Measurements from ENCODE around the gene ACSL1.

ACSL1 gene

DNA sequence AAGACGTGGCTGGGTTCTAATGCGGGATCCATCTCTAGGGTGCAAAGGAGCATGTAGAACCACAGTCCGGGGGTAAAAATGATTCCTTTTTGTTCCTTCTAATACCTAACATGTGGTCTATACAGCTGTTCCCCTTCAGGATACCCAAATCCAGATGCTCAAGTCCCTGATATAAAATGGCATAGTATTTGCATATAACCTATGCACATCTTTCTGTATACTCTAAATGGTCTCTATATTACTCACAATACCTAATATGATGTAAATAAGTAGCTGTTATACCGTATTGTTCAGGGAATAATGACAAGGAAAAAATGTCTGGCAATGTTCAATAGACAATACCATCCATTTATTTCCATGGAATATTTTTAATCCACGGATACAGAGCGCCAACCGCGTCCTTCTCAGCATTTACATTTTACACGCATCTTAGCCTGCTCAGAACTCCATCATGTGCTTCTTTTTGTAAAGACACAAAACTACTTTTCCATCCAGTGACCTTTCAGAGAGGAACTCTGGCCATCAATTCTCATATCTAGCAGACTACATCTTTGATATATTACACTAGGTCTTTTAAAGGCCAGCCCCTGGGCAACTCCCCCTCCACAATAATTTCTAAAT is 31.9 kb downstream of the ACSL1 start:
- TF ChIP-seq, protein P1, sequence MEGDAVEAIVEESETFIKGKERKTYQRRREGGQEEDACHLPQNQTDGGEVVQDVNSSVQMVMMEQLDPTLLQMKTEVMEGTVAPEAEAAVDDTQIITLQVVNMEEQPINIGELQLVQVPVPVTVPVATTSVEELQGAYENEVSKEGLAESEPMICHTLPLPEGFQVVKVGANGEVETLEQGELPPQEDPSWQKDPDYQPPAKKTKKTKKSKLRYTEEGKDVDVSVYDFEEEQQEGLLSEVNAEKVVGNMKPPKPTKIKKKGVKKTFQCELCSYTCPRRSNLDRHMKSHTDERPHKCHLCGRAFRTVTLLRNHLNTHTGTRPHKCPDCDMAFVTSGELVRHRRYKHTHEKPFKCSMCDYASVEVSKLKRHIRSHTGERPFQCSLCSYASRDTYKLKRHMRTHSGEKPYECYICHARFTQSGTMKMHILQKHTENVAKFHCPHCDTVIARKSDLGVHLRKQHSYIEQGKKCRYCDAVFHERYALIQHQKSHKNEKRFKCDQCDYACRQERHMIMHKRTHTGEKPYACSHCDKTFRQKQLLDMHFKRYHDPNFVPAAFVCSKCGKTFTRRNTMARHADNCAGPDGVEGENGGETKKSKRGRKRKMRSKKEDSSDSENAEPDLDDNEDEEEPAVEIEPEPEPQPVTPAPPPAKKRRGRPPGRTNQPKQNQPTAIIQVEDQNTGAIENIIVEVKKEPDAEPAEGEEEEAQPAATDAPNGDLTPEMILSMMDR (IDR thresholded peaks at IDR 0.05; ENCODE audit: low read depth, low read length): no peak

DNA sequence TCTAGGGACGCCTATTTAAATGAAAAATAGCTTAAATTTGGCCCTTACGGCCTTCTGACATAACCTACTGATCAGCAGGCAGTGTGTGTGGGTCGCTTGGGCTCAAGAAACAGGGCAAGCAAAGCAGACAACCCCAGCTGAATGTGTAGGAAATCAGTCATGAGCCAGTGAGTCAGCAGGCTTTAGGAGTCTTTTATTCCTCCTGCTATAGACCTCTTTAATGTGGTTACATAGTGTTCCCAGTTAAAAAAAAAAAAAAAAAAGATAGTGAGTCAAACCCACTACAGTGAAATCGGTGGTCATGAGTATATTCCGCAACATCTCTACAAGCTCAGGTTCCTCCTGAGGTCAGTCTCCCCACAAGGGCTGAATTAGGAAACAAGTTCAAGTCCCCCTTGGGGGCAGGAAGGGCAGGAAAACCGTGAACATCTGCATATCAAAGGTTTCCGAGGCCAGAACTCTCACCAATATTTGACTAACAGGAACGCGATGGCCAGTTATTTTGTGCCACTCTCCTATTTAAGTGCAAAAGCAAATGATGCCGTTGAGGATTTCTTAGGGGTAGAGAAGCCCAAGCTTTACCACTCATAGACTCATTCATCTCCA is 32.7 kb downstream of the ACSL1 start:
- H3K9me3 ChIP-seq (ENCODE audit: severe bottlenecking): no peaks in the 10 kb centered on the region
- TF ChIP-seq, protein P1 (IDR thresholded peaks at IDR 0.05; ENCODE audit: low read depth, low read length): no peak
- H3K27ac ChIP-seq: no peak overlapping the region
- DNase-seq: no peak
- no peak overlapping the region for H3K4me3 ChIP-seq (ENCODE audit: low read depth, low read length)
- no peaks in the 10 kb centered on the region for H3K27me3 ChIP-seq (ENCODE audit: insufficient read depth, low read depth, severe bottlenecking)
- peaks cover 2% of the 10 kb centered on the region; the same call in 1 of the 2 replicates for H3K36me3 ChIP-seq

More for the DNA sequence above, 31.9 kb downstream of the ACSL1 start:
- Histone ChIP-seq H3K27ac (no peak overlapping the region), H3K27me3 (ENCODE audit: insufficient read depth, low read depth, severe bottlenecking) (no peaks in the 10 kb centered on the region), H3K4me3 (ENCODE audit: low read depth, low read length) (no peak overlapping the region), H3K9me3 (ENCODE audit: severe bottlenecking) (no peaks in the 10 kb centered on the region), H3K36me3 (peaks cover 3% of the 10 kb centered on the region)
- no peak for DNase-seq

DNA sequence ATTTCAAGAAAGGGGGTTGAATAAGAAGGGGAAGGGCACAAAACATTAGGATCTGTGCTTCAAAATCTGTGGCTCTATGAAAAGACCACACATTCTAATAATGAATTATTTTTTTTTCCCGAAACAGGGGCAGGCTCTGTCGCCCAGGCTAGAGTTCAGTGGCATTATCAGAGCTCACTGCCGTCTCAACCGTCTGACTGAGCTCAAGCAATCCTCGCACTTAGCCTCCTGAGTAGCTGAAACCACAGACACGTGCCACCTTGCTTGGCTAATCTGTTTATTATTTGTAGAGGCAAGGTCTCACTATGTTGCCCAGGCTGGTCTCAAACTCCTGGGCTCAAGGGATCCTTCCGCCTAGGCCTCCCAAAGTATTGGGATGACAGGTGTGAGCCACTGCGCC is 33.4 kb downstream of the ACSL1 start:
- DNase-seq: no peak
- Histone ChIP-seq H3K27me3 (ENCODE audit: insufficient read depth, low read depth, severe bottlenecking) (no peaks in the 10 kb centered on the region), H3K36me3 (peaks cover 8% of the 10 kb centered on the region), H3K4me3 (ENCODE audit: low read depth, low read length) (no peak overlapping the region), H3K9me3 (ENCODE audit: severe bottlenecking) (no peaks in the 10 kb centered on the region), H3K27ac (no peak overlapping the region)
- TF ChIP-seq, protein P1 (IDR thresholded peaks at IDR 0.05; ENCODE audit: low read depth, low read length): no peak

DNA sequence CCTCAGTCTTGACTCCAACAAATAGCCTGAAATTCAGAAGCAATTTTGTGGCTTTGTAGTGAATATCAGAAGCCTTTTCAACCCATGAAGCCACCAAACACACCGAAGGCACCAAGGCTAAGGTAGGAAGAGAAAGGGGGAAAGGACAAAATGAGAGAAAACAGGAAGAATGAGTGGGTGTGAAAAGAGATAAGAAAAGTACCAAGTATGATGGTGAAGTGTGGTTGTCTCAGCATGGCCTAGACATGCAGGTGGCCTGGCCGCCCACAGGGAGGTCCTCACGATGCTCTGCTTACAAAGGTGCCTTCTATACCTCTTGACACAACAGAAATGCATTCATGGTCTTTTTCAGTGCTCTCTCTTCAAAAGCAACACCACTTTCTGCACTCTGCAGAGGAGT is 34.9 kb downstream of the ACSL1 start:
- no peak for DNase-seq

DNA sequence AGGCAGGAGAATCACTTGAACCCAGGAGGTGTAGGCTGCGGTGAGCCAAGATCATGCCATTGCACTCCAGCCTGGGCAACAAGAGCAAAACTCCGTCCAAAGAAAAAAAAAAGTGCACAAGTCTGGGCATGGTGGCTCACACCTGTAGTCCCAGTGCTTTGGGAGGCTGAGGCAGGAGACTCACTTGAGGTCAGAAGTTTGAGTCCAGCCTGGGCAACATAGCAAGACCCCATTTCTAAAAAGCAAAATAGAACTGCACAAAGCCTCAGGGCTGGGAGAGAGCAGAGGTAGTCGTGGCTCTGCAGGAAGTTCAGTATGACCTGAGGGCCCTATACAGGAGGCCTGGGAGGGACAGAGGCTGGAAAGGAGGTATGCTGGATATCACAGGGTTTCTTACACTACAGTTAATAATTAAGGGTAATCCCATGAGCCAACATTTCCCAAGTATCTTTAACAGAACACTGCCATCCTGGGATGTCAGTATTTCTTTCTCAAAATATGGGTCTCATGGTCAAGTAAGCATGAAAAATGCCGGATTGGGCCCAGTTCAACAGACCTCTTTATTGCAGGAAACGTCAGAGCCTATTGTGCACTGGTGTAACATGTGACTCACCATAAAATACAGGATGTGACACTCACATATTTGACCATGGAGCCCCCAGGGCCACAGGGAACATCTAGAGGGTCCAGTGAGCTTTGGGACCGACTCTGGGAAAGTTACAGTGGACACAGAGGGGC is 37.8 kb downstream of the ACSL1 start:
- H3K36me3 ChIP-seq: peaks cover 26% of the 10 kb centered on the region
- no peak for DNase-seq
- TF ChIP-seq, protein P1 (IDR thresholded peaks at IDR 0.05; ENCODE audit: low read depth, low read length): no peak
- H3K27ac ChIP-seq: no peak overlapping the region
- no peaks in the 10 kb centered on the region for H3K27me3 ChIP-seq (ENCODE audit: insufficient read depth, low read depth, severe bottlenecking)
- no peak overlapping the region for H3K4me3 ChIP-seq (ENCODE audit: low read depth, low read length)
- H3K9me3 ChIP-seq (ENCODE audit: severe bottlenecking): no peaks in the 10 kb centered on the region

More for the DNA sequence above, 34.9 kb downstream of the ACSL1 start:
- Histone ChIP-seq H3K27ac (no peak overlapping the region), H3K4me3 (ENCODE audit: low read depth, low read length) (no peak overlapping the region), H3K36me3 (peaks cover 20% of the 10 kb centered on the region), H3K9me3 (ENCODE audit: severe bottlenecking) (no peaks in the 10 kb centered on the region), H3K27me3 (ENCODE audit: insufficient read depth, low read depth, severe bottlenecking) (no peaks in the 10 kb centered on the region)
- TF ChIP-seq, protein P1 (IDR thresholded peaks at IDR 0.05; ENCODE audit: low read depth, low read length): no peak
